ENCODE measurements around the gene TSPAN16. TPM values are rescaled to one million over a fixed set of nuclear protein-coding genes. Genes with fewer than 3 reads are reported as not detected.

The TSPAN16 gene
- total RNA-seq, 1 donor from 2014 or later = not detected

DNA sequence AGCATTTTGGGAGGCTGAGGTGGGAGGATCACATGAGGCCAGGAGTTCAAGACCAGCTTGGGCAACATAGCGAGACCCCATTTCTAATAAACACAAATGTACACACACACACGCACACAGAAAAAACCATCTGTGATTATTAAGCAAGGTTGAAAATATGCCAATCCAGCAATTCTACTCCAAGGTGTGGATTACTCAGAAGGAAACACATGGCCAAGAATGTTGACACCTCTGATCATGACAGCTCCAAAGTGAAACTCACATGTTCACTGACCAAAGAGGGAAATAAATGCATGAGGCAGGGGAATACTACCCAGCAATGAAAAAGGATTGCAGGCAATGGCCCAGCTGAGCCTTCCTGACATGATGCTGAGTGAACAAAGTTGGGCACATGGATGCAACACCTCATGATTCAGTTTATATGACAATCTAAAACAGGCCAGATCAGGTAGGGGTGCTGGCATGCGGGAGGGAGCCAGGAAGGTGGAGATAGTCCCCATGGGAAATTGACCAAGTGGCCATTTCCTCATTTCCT lies 38.0 kb upstream of the TSPAN16 start:
- no peaks in the 10 kb centered on the region for H3K9me3 Mint-ChIP-seq
- TF ChIP-seq, protein P1, sequence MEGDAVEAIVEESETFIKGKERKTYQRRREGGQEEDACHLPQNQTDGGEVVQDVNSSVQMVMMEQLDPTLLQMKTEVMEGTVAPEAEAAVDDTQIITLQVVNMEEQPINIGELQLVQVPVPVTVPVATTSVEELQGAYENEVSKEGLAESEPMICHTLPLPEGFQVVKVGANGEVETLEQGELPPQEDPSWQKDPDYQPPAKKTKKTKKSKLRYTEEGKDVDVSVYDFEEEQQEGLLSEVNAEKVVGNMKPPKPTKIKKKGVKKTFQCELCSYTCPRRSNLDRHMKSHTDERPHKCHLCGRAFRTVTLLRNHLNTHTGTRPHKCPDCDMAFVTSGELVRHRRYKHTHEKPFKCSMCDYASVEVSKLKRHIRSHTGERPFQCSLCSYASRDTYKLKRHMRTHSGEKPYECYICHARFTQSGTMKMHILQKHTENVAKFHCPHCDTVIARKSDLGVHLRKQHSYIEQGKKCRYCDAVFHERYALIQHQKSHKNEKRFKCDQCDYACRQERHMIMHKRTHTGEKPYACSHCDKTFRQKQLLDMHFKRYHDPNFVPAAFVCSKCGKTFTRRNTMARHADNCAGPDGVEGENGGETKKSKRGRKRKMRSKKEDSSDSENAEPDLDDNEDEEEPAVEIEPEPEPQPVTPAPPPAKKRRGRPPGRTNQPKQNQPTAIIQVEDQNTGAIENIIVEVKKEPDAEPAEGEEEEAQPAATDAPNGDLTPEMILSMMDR (conservative IDR thresholded peaks at IDR 0.05) = no peak
- no peaks in the 10 kb centered on the region for H3K36me3 Mint-ChIP-seq
- H3K4me3 Mint-ChIP-seq = peak overlapping the region; percentile 7
- DNase-seq (ENCODE audit: extremely low spot score, unreplicated experiment) = no peak
- no peaks in the 10 kb centered on the region for H3K4me1 Mint-ChIP-seq (ENCODE audit: unreplicated experiment)
- no peaks in the 10 kb centered on the region for H3K27me3 Mint-ChIP-seq
- no peak overlapping the region for H3K27ac Mint-ChIP-seq

DNA sequence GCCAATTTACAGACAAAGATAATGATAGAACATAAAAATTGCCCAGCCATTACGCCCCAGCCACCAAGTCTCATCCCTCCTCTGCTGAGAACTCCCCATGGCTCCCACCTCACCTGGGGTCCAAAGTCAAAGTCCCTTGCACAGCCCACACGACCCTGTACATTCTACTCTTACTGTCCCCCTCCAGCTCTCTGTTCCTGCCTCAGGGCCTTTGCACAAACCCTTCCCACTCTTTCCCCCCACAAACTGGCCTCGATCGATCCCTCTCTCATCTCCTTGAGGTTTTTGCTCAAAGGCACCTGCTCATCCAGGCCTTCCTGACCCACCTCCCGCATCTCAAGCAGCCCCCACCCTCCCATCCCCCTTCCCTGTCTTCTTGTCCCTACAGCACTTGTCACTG lies 35.0 kb upstream of the TSPAN16 start:
- H3K9me3 Mint-ChIP-seq = no peaks in the 10 kb centered on the region
- DNase-seq (ENCODE audit: extremely low spot score, unreplicated experiment) = no peak
- TF ChIP-seq, protein P1 (conservative IDR thresholded peaks at IDR 0.05) = no peak
- peak overlapping the region; percentile 82 for H3K27ac Mint-ChIP-seq
- H3K27me3 Mint-ChIP-seq = no peaks in the 10 kb centered on the region
- H3K4me1 Mint-ChIP-seq (ENCODE audit: unreplicated experiment) = peaks cover 9% of the 10 kb centered on the region
- no peaks in the 10 kb centered on the region for H3K36me3 Mint-ChIP-seq
- H3K4me3 Mint-ChIP-seq = peak overlapping the region; percentile 86

DNA sequence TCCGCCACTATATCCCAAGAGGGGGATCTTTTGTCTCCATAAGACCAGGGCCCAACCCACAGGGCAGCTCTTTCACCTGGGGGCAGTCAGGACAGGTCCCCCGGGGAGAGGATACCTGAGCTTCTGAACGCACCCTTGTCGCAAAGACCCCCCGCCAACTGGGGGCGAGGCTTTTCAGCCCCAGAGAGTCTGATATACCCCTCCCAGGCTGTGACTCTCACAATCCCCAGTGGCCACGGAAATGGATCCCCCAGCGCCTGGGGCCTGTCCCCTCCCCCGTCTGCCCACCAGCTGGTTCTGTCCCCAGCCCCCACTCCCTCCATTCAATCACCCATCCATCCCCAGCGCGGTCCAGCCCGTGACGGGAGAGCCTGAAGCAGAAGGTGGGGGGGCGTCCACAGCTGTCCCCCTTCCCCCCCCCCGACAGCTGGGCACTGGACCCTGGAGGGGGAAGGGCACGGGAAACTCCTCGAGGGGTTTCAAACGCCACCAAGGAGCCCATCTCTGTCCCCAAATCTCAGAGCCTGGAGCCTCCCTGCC lies 34.5 kb upstream of the TSPAN16 start:
- Mint-ChIP-seq H3K9me3 (no peaks in the 10 kb centered on the region), H3K4me3 (peak overlapping the region; percentile 86), H3K36me3 (no peaks in the 10 kb centered on the region), H3K27ac (peak overlapping the region; percentile 82), H3K27me3 (no peaks in the 10 kb centered on the region), H3K4me1 (ENCODE audit: unreplicated experiment) (peaks cover 12% of the 10 kb centered on the region)
- TF ChIP-seq, protein P1 (conservative IDR thresholded peaks at IDR 0.05) = no peak
- no peak for DNase-seq (ENCODE audit: extremely low spot score, unreplicated experiment)

DNA sequence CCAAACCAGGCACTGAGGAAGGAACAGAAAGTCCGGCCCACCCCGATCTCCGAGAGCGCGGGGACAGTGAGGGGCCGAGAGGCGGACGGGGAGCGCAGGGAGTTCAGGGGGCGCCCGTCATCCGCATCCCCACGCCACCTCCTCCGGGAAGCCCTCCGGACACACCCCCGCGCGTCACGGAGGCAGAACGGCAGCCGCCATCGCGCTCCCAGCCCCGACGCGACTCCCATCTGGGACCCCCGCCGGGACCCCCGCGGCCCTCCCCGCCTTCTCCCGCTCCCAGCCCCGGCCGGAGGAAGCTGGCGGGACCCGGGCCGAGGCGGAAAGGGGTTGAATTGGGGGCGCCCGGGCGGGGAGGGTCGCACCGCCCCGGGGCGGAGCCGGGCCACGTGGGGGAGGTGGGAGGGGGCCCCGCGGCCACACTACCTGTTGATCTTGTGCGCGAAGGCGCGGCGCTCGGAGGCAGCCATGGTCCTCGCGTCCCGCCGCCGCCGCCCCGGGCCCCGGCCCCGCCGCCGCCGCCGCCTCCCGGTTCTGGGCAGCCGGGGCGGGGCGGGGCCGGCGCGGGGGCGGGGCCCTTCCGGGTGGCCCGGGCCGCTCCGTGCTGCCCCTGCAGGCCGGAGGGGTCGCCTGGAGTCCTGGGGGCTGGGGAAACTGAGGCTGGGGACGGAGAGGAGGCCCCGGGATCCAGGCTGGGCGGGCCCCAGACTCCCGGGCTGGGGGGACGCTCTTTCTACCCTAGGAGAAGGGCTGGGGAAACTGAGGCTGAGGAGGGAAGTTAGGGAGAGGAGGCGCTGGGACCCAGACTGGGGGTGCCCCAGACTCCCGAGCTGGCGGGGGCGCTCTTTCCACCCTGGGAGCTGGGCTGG lies 33.8 kb upstream of the TSPAN16 start, which contains the start of gene DOCK6:
Gene DOCK6 (minus strand): TSS at position 554 of the 869 bp plus-strand sequence. CDS start 84 bp downstream, at position 470.
- Mint-ChIP-seq H3K27me3 (no peaks in the 10 kb centered on the region), H3K36me3 (no peaks in the 10 kb centered on the region), H3K4me3 (peak within 1 kb of the TSS; percentile 86), H3K27ac (peak within 1 kb of the TSS; percentile 82), H3K4me1 (ENCODE audit: unreplicated experiment) (peaks cover 15% of the 10 kb centered on the region), H3K9me3 (no peaks in the 10 kb centered on the region)
- DNase-seq (ENCODE audit: extremely low spot score, unreplicated experiment) = no peak
- TF ChIP-seq, protein P1 (conservative IDR thresholded peaks at IDR 0.05) = peak; percentile 65

DNA sequence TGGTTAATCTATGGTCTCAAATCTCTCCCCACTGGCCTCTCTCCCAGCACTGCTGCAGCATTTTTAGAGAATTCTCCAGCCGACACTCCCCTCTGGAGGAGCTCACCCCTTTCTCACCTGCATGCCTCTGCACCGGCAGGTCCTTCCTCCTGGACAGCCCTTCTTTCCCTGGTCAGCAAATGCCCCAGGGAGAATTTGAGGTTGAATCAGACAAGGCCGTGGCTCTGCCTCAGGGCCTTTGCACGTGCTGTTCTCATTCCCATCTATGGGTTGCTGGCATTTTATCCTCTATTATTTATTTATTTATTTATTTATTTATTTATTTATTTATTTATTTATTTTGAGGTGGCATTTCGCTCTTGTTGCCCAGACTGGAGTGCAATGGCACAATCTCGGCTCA lies 32.2 kb upstream of the TSPAN16 start:
- H3K4me1 Mint-ChIP-seq (ENCODE audit: unreplicated experiment) = peaks cover 18% of the 10 kb centered on the region

More for the DNA sequence above, 32.2 kb upstream of the TSPAN16 start:
- Mint-ChIP-seq H3K36me3 (no peaks in the 10 kb centered on the region), H3K9me3 (no peaks in the 10 kb centered on the region), H3K27me3 (no peaks in the 10 kb centered on the region), H3K4me3 (peak overlapping the region; percentile 80), H3K27ac (no peak overlapping the region)
- TF ChIP-seq, protein P1 (conservative IDR thresholded peaks at IDR 0.05) = no peak
- DNase-seq (ENCODE audit: extremely low spot score, unreplicated experiment) = no peak
